ENCODE data around the gene CHCHD10.

Gene CHCHD10

GRCh38 chr22:23767673-23768548, at the start of gene CHCHD10:
TSS of gene CHCHD10 (minus strand) at chr22:23767972. CDS start at chr22:23767874, 98 bp downstream.
- Histone ChIP-seq H3K36me3 (ENCODE audit: control insufficient read depth in 1 of 2, insufficient read depth in 2 of 2, low read length in 2 of 2) (peaks cover 9 to 19% of the 10 kb centered on the region in 2 donors), H3K9me3 (ENCODE audit: control insufficient read depth in 1 of 2, low read length in 2 of 2) (no peaks in the 10 kb centered on the region), H3K4me3 (ENCODE audit: low read depth in 1 of 2, low read length in 2 of 2) (peak within 1 kb of the TSS; percentile 90 to 92), H3K4me1 (ENCODE audit: control insufficient read depth in 1 of 2, insufficient read depth in 2 of 2, low read length in 2 of 2) (peaks cover 20 to 35% of the 10 kb centered on the region in 2 donors), H3K27me3 (ENCODE audit: control insufficient read depth in 1 of 2, insufficient read depth in 2 of 2, low read length in 2 of 2) (no peaks in the 10 kb centered on the region), H3K27ac (ENCODE audit: low read depth, low read length) (peak within 1 kb of the TSS; percentile 89), H3K9ac (ENCODE audit: low read depth in 1 of 2, low read length in 2 of 2) (peak within 1 kb of the TSS; percentile 94)

GRCh38 chr22:23817146-23817545, 49.4 kb upstream of the CHCHD10 start:
- Histone ChIP-seq H3K4me1 (ENCODE audit: control insufficient read depth in 1 of 2, insufficient read depth in 2 of 2, low read length in 2 of 2) (no peaks in the 10 kb centered on the region), H3K27ac (ENCODE audit: low read depth, low read length) (no peak overlapping the region), H3K4me3 (ENCODE audit: low read depth in 1 of 2, low read length in 2 of 2) (no peak overlapping the region), H3K9ac (ENCODE audit: low read depth in 1 of 2, low read length in 2 of 2) (no peak overlapping the region), H3K9me3 (ENCODE audit: control insufficient read depth in 1 of 2, low read length in 2 of 2) (no peaks in the 10 kb centered on the region), H3K27me3 (ENCODE audit: control insufficient read depth in 1 of 2, insufficient read depth in 2 of 2, low read length in 2 of 2) (no peaks in the 10 kb centered on the region), H3K36me3 (ENCODE audit: control insufficient read depth in 1 of 2, insufficient read depth in 2 of 2, low read length in 2 of 2) (peaks cover 18 to 58% of the 10 kb centered on the region in 2 donors)

- H3K4me1 ChIP-seq (ENCODE audit: control insufficient read depth in 1 of 2, insufficient read depth in 2 of 2, low read length in 2 of 2) = no peaks in the 10 kb centered on the region
- no peak overlapping the region for H3K27ac ChIP-seq (ENCODE audit: low read depth, low read length)
- no peak overlapping the region for H3K4me3 ChIP-seq (ENCODE audit: low read depth in 1 of 2, low read length in 2 of 2)
- no peaks in the 10 kb centered on the region for H3K9me3 ChIP-seq (ENCODE audit: control insufficient read depth in 1 of 2, low read length in 2 of 2)
- peaks cover 20 to 58% of the 10 kb centered on the region in 2 donors for H3K36me3 ChIP-seq (ENCODE audit: control insufficient read depth in 1 of 2, insufficient read depth in 2 of 2, low read length in 2 of 2)
- H3K27me3 ChIP-seq (ENCODE audit: control insufficient read depth in 1 of 2, insufficient read depth in 2 of 2, low read length in 2 of 2) = no peaks in the 10 kb centered on the region
- H3K9ac ChIP-seq (ENCODE audit: low read depth in 1 of 2, low read length in 2 of 2) = no peak overlapping the region
Observed at GRCh38 chr22:23816156-23816976, 48.6 kb upstream of the CHCHD10 start.

- H3K4me1 ChIP-seq (ENCODE audit: control insufficient read depth in 1 of 2, insufficient read depth in 2 of 2, low read length in 2 of 2) = no peaks in the 10 kb centered on the region
- no peaks in the 10 kb centered on the region for H3K27me3 ChIP-seq (ENCODE audit: control insufficient read depth in 1 of 2, insufficient read depth in 2 of 2, low read length in 2 of 2)
- no peak overlapping the region for H3K27ac ChIP-seq (ENCODE audit: low read depth, low read length)
- no peak overlapping the region for H3K4me3 ChIP-seq (ENCODE audit: low read depth in 1 of 2, low read length in 2 of 2)
- no peak overlapping the region for H3K9ac ChIP-seq (ENCODE audit: low read depth in 1 of 2, low read length in 2 of 2)
- no peaks in the 10 kb centered on the region for H3K9me3 ChIP-seq (ENCODE audit: control insufficient read depth in 1 of 2, low read length in 2 of 2)
- H3K36me3 ChIP-seq (ENCODE audit: control insufficient read depth in 1 of 2, insufficient read depth in 2 of 2, low read length in 2 of 2) = peaks cover 22 to 57% of the 10 kb centered on the region in 2 donors
Observed at GRCh38 chr22:23815541-23816155, 47.9 kb upstream of the CHCHD10 start.

GRCh38 chr22:23812378-23812777, 44.6 kb upstream of the CHCHD10 start:
- no peaks in the 10 kb centered on the region for H3K9me3 ChIP-seq (ENCODE audit: control insufficient read depth in 1 of 2, low read length in 2 of 2)
- H3K4me1 ChIP-seq (ENCODE audit: control insufficient read depth in 1 of 2, insufficient read depth in 2 of 2, low read length in 2 of 2) = no peaks in the 10 kb centered on the region
- H3K27ac ChIP-seq (ENCODE audit: low read depth, low read length) = no peak overlapping the region
- H3K27me3 ChIP-seq (ENCODE audit: control insufficient read depth in 1 of 2, insufficient read depth in 2 of 2, low read length in 2 of 2) = no peaks in the 10 kb centered on the region
- no peak overlapping the region for H3K9ac ChIP-seq (ENCODE audit: low read depth in 1 of 2, low read length in 2 of 2)
- H3K4me3 ChIP-seq (ENCODE audit: low read depth in 1 of 2, low read length in 2 of 2) = no peak overlapping the region
- peaks cover 22 to 38% of the 10 kb centered on the region in 2 donors for H3K36me3 ChIP-seq (ENCODE audit: control insufficient read depth in 1 of 2, insufficient read depth in 2 of 2, low read length in 2 of 2)

GRCh38 chr22:23806837-23807236, 39.1 kb upstream of the CHCHD10 start:
- no peak overlapping the region for H3K9ac ChIP-seq (ENCODE audit: low read depth in 1 of 2, low read length in 2 of 2)
- no peaks in the 10 kb centered on the region for H3K27me3 ChIP-seq (ENCODE audit: control insufficient read depth in 1 of 2, insufficient read depth in 2 of 2, low read length in 2 of 2)
- H3K4me1 ChIP-seq (ENCODE audit: control insufficient read depth in 1 of 2, insufficient read depth in 2 of 2, low read length in 2 of 2) = no peaks in the 10 kb centered on the region
- H3K9me3 ChIP-seq (ENCODE audit: control insufficient read depth in 1 of 2, low read length in 2 of 2) = no peaks in the 10 kb centered on the region
- no peak overlapping the region for H3K27ac ChIP-seq (ENCODE audit: low read depth, low read length)
- H3K4me3 ChIP-seq (ENCODE audit: low read depth in 1 of 2, low read length in 2 of 2) = no peak overlapping the region
- H3K36me3 ChIP-seq (ENCODE audit: control insufficient read depth in 1 of 2, insufficient read depth in 2 of 2, low read length in 2 of 2) = peaks cover 40 to 62% of the 10 kb centered on the region in 2 donors

- H3K36me3 ChIP-seq (ENCODE audit: control insufficient read depth in 1 of 2, insufficient read depth in 2 of 2, low read length in 2 of 2) = peaks cover 52 to 69% of the 10 kb centered on the region in 2 donors
- no peaks in the 10 kb centered on the region for H3K27me3 ChIP-seq (ENCODE audit: control insufficient read depth in 1 of 2, insufficient read depth in 2 of 2, low read length in 2 of 2)
- H3K4me1 ChIP-seq (ENCODE audit: control insufficient read depth in 1 of 2, insufficient read depth in 2 of 2, low read length in 2 of 2) = no peaks in the 10 kb centered on the region
- H3K9ac ChIP-seq (ENCODE audit: low read depth in 1 of 2, low read length in 2 of 2) = no peak overlapping the region
- no peak overlapping the region for H3K27ac ChIP-seq (ENCODE audit: low read depth, low read length)
- H3K9me3 ChIP-seq (ENCODE audit: control insufficient read depth in 1 of 2, low read length in 2 of 2) = no peaks in the 10 kb centered on the region
- no peak overlapping the region for H3K4me3 ChIP-seq (ENCODE audit: low read depth in 1 of 2, low read length in 2 of 2)
Observed at GRCh38 chr22:23804781-23805291, 37.1 kb upstream of the CHCHD10 start.

- Histone ChIP-seq H3K4me1 (ENCODE audit: control insufficient read depth in 1 of 2, insufficient read depth in 2 of 2, low read length in 2 of 2) (no peaks in the 10 kb centered on the region), H3K27me3 (ENCODE audit: control insufficient read depth in 1 of 2, insufficient read depth in 2 of 2, low read length in 2 of 2) (no peaks in the 10 kb centered on the region), H3K9ac (ENCODE audit: low read depth in 1 of 2, low read length in 2 of 2) (no peak overlapping the region), H3K27ac (ENCODE audit: low read depth, low read length) (no peak overlapping the region), H3K9me3 (ENCODE audit: control insufficient read depth in 1 of 2, low read length in 2 of 2) (no peaks in the 10 kb centered on the region), H3K4me3 (ENCODE audit: low read depth in 1 of 2, low read length in 2 of 2) (peak overlapping the region in 1 of 2 donors; percentile 53), H3K36me3 (ENCODE audit: control insufficient read depth in 1 of 2, insufficient read depth in 2 of 2, low read length in 2 of 2) (peaks cover 55 to 77% of the 10 kb centered on the region in 2 donors)
Observed at GRCh38 chr22:23803001-23803819, 35.4 kb upstream of the CHCHD10 start.

GRCh38 chr22:23801886-23802377, 34.2 kb upstream of the CHCHD10 start:
- H3K4me3 ChIP-seq (ENCODE audit: low read depth in 1 of 2, low read length in 2 of 2) = no peak overlapping the region
- H3K9me3 ChIP-seq (ENCODE audit: control insufficient read depth in 1 of 2, low read length in 2 of 2) = no peaks in the 10 kb centered on the region
- H3K27me3 ChIP-seq (ENCODE audit: control insufficient read depth in 1 of 2, insufficient read depth in 2 of 2, low read length in 2 of 2) = no peaks in the 10 kb centered on the region
- H3K9ac ChIP-seq (ENCODE audit: low read depth in 1 of 2, low read length in 2 of 2) = no peak overlapping the region
- no peaks in the 10 kb centered on the region for H3K4me1 ChIP-seq (ENCODE audit: control insufficient read depth in 1 of 2, insufficient read depth in 2 of 2, low read length in 2 of 2)
- H3K27ac ChIP-seq (ENCODE audit: low read depth, low read length) = no peak overlapping the region
- H3K36me3 ChIP-seq (ENCODE audit: control insufficient read depth in 1 of 2, insufficient read depth in 2 of 2, low read length in 2 of 2) = peaks cover 59 to 80% of the 10 kb centered on the region in 2 donors
